H1 (cell line): ENCODE data around the gene NMRAL1. TPM values are rescaled to one million over a fixed set of nuclear protein-coding genes. Genes with fewer than 3 reads are reported as not detected.

Experiments
- CTCF ChIA-PET: fragments of 300-600 bp; sonication (Branson Sonifier 250); formaldehyde crosslinking; loops from one replicate; lab custom pipeline; 2021; ENCODE audit not compliant: partially characterized antibody; lab: Charles Lee
- POLR2A ChIA-PET: fragments of 300-600 bp; sonication (Branson Sonifier 250); formaldehyde crosslinking; loops from one replicate; lab custom pipeline; 2021; ENCODE audit warnings: inconsistent platforms; ENCODE audit not compliant: partially characterized antibody; lab: Charles Lee
- DNase-seq, 2 experiments: peaks; one replicate each; pipeline versions ENCODE4 v3.0.0 to v3.0.0-alpha.2; 2010 to 2022; ENCODE audit warnings: low spot score in 2 of 2, low read depth in 1 of 2, mixed read lengths in 1 of 2
- FAIRE-seq: peaks from 2 replicates; lab custom pipeline; 2011; peaks lifted over from hg19 to GRCh38; lab: Jason Lieb, UNC
- H2AFZ ChIP-seq: 2 replicates; pipeline ENCODE4 v1.8.1; 2012; ENCODE audit warnings: low read length, inconsistent platforms
- H2AK5ac ChIP-seq: 2 replicates; pipeline ENCODE4 v1.6.1; 2013; ENCODE audit warnings: low read depth, low read length
- H2BK120ac ChIP-seq: replicated peaks from 2 replicates; pipeline ENCODE3; 2013; ENCODE audit warnings: low read depth, low read length, inconsistent platforms
- H2BK12ac ChIP-seq: 2 replicates; pipeline ENCODE4 v1.6.1; 2013; ENCODE audit warnings: low read depth, low read length
- H2BK15ac ChIP-seq: 2 replicates; pipeline ENCODE4 v1.6.1; 2013; ENCODE audit warnings: low read length
- H2BK20ac ChIP-seq: 2 replicates; pipeline ENCODE4 v1.6.1; 2013; ENCODE audit warnings: low read length
- H2BK5ac ChIP-seq: 2 replicates; pipeline ENCODE4 v1.6.1; 2013; ENCODE audit warnings: low read depth, low read length
- H3K14ac ChIP-seq: 2 replicates; pipeline ENCODE4 v1.6.1; 2013; ENCODE audit warnings: inconsistent platforms; ENCODE audit not compliant: insufficient read length
- H3K18ac ChIP-seq: 2 replicates; pipeline ENCODE4 v1.6.1; 2013; ENCODE audit warnings: low read length; ENCODE audit errors: extremely low read depth
- H3K23ac ChIP-seq: 2 replicates; pipeline ENCODE4 v1.6.1; 2013; ENCODE audit warnings: inconsistent platforms; ENCODE audit not compliant: insufficient read length
- H3K23me2 ChIP-seq: 2 replicates; pipeline ENCODE4 v1.6.1; 2013; ENCODE audit warnings: low read depth, low read length
- H3K27ac ChIP-seq: 2 replicates; pipeline ENCODE4 v1.6.1; 2011; ENCODE audit warnings: low read depth, low read length, inconsistent platforms
- H3K27me3 ChIP-seq, 4 experiments: replicated peaks in 1 of 4; 1 replicate in 1 of 4; 2 replicates in 3 of 4; pipeline versions ENCODE4 v1.6.1 to v1.8.1; 2011 to 2013; ENCODE audit warnings: low read length in 3 of 4, mild to moderate bottlenecking in 3 of 4, inconsistent platforms in 2 of 4, mixed read lengths in 2 of 4, moderate library complexity in 1 of 4; ENCODE audit not compliant: control insufficient read depth in 3 of 4, insufficient read depth in 3 of 4; ENCODE audit errors: extremely low read depth in 1 of 4
- H3K36me3 ChIP-seq, 4 experiments: 2 replicates each; pipeline versions ENCODE4 v1.6.1 to v1.8.1; 2011 to 2013; ENCODE audit warnings: mild to moderate bottlenecking in 4 of 4, low read length in 3 of 4, moderate library complexity in 2 of 4, control low read depth in 1 of 4, inconsistent platforms in 1 of 4; ENCODE audit not compliant: insufficient read depth in 4 of 4, control insufficient read depth in 2 of 4
- H3K4ac ChIP-seq: replicated peaks from 2 replicates; pipeline ENCODE3; 2013; ENCODE audit warnings: low read length, low read depth, mixed read lengths, inconsistent platforms; ENCODE audit not compliant: insufficient read length
- H3K4me1 ChIP-seq, 4 experiments: replicated peaks in 1 of 4; 1 replicate in 1 of 4; 2 replicates in 3 of 4; pipeline versions ENCODE4 v1.6.1 to v1.8.1; 2011 to 2013; ENCODE audit warnings: low read length in 3 of 4, inconsistent platforms in 2 of 4, mixed read lengths in 1 of 4; ENCODE audit not compliant: insufficient read depth in 4 of 4, control insufficient read depth in 3 of 4
- H3K4me2 ChIP-seq, 2 experiments: 2 replicates each; pipeline versions ENCODE4 v1.6.1 to v1.8.1; 2011 to 2013; ENCODE audit warnings: low read depth in 2 of 2, low read length in 2 of 2, control low read depth in 1 of 2, inconsistent platforms in 1 of 2, mild to moderate bottlenecking in 1 of 2; ENCODE audit not compliant: insufficient read depth in 1 of 2
- H3K4me3 ChIP-seq, 4 experiments: fragments of 200-600, 300-600 bp in 1 of 4; sonication (generic), shearing (Covaris generic), sonication (Bioruptor Twin) in 1 of 4; 2 replicates each; pipeline versions ENCODE4 v1.5.1 to v1.8.1; 2011 to 2016; ENCODE audit warnings: low read length in 4 of 4, low read depth in 3 of 4, control low read depth in 2 of 4, inconsistent platforms in 2 of 4, mild to moderate bottlenecking in 2 of 4, mixed read lengths in 1 of 4, moderate library complexity in 1 of 4; ENCODE audit not compliant: insufficient read depth in 2 of 4; ENCODE audit errors: extremely low read depth in 1 of 4
- H3K56ac ChIP-seq: replicated peaks from 2 replicates; pipeline ENCODE3; 2013; ENCODE audit warnings: low read depth, mild to moderate bottlenecking, mixed read lengths, low read length, inconsistent platforms; ENCODE audit not compliant: insufficient read length
- H3K79me1 ChIP-seq: 2 replicates; pipeline ENCODE4 v1.6.1; 2013; ENCODE audit warnings: low read depth, low read length, control low read depth
- H3K79me2 ChIP-seq, 2 experiments: 2 replicates each; pipeline versions ENCODE4 v1.6.1 to v1.8.1; 2012 to 2013; ENCODE audit warnings: low read length in 2 of 2, mild to moderate bottlenecking in 2 of 2, inconsistent platforms in 1 of 2; ENCODE audit not compliant: insufficient read depth in 2 of 2, control insufficient read depth in 1 of 2
- H3K9ac ChIP-seq, 4 experiments: replicated peaks in 1 of 4; 1 replicate in 1 of 4; 2 replicates in 3 of 4; pipeline versions ENCODE4 v1.6.1 to v1.8.1; 2011 to 2013; ENCODE audit warnings: low read depth in 3 of 4, low read length in 3 of 4, control low read depth in 2 of 4, mild to moderate bottlenecking in 2 of 4, moderate library complexity in 2 of 4, inconsistent platforms in 1 of 4; ENCODE audit errors: extremely low read depth in 1 of 4
- H3K9me3 ChIP-seq, 2 experiments: 2 replicates each; pipeline versions ENCODE4 v1.6.1 to v1.8.1; 2012 to 2013; ENCODE audit warnings: mild to moderate bottlenecking in 2 of 2, moderate library complexity in 2 of 2, control low read depth in 1 of 2, inconsistent platforms in 1 of 2, low read depth in 1 of 2, low read length in 1 of 2, mixed read lengths in 1 of 2; ENCODE audit not compliant: insufficient read depth in 2 of 2
- H4K20me1 ChIP-seq, 2 experiments: replicated peaks in 1 of 2; 2 replicates each; pipeline versions ENCODE3 to v1.8.1; 2011 to 2013; ENCODE audit warnings: inconsistent platforms in 2 of 2, low read length in 2 of 2, mild to moderate bottlenecking in 1 of 2; ENCODE audit not compliant: insufficient read depth in 2 of 2, control insufficient read depth in 1 of 2
- H4K5ac ChIP-seq: 2 replicates; pipeline ENCODE4 v1.6.1; 2013; ENCODE audit warnings: low read length, low read depth, mixed read lengths, inconsistent platforms; ENCODE audit not compliant: insufficient read length
- H4K8ac ChIP-seq: 2 replicates; pipeline ENCODE4 v1.8.0; 2013; ENCODE audit warnings: mild to moderate bottlenecking, moderate library complexity, low read length, inconsistent platforms; ENCODE audit not compliant: insufficient read depth; ENCODE audit errors: extremely low read depth
- H4K91ac ChIP-seq: replicated peaks from 2 replicates; pipeline ENCODE3; 2013; ENCODE audit warnings: low read length, mixed read lengths, inconsistent platforms; ENCODE audit not compliant: insufficient read length
- ATF3 ChIP-seq: IDR thresholded peaks from 2 replicates; pipeline ENCODE4 v1.6.1; 2011; ENCODE audit warnings: low read depth, mild to moderate bottlenecking, low read length; ENCODE audit not compliant: insufficient read depth
- CBX5 ChIP-seq: fragments of 300-800, 300-1000 bp; sonication (generic); IDR thresholded peaks from 2 replicates; pipeline ENCODE4 v1.7.1; 2016; ENCODE audit warnings: antibody characterized with exemption, low read length, low read depth
- CHD1 ChIP-seq: IDR thresholded peaks from 2 replicates; pipeline ENCODE4 v1.6.1; 2012; ENCODE audit warnings: low read depth, low read length, improper control_type of control experiment
- CHD2 ChIP-seq: IDR thresholded peaks from 2 replicates; pipeline ENCODE4 v1.6.1; 2012; ENCODE audit warnings: low read length, improper control_type of control experiment
- CTBP2 ChIP-seq: IDR thresholded peaks from 2 replicates; pipeline ENCODE4 v1.7.0; 2011; ENCODE audit warnings: borderline replicate concordance, mild to moderate bottlenecking, moderate library complexity, mixed read lengths, low read length; ENCODE audit not compliant: insufficient read depth, insufficient read length
- CTCF ChIP-seq, 3 experiments: IDR thresholded peaks; 1 replicate in 2 of 3; 2 replicates in 1 of 3; pipeline versions ENCODE4 v1.5.1 to v1.6.1; 2011; ENCODE audit warnings: low read length in 3 of 3, mild to moderate bottlenecking in 3 of 3, inconsistent platforms in 2 of 3, low read depth in 1 of 3, moderate library complexity in 1 of 3; ENCODE audit not compliant: insufficient read depth in 1 of 3; ENCODE audit errors: control extremely low read depth in 1 of 3
- JUN ChIP-seq: IDR thresholded peaks from 2 replicates; pipeline ENCODE4 v1.6.1; 2011; ENCODE audit warnings: low read depth, mild to moderate bottlenecking, improper control_type of control experiment, low read length
- MAX ChIP-seq: IDR thresholded peaks from 2 replicates; pipeline ENCODE4 v1.6.1; 2012; ENCODE audit warnings: inconsistent platforms
- USF2 ChIP-seq: IDR thresholded peaks from 2 replicates; pipeline ENCODE4 v1.6.1; 2011; ENCODE audit warnings: low read length, improper control_type of control experiment
- WGBS, 2 experiments: shearing (Covaris generic) in 1 of 2; methylation state at CpG; one replicate each; pipeline versions ENCODE4 v1.1.6 to v1.1.7; 2013 to 2015; ENCODE audit warnings: low lambda C conversion rate in 2 of 2, mixed read lengths in 2 of 2, inconsistent platforms in 1 of 2, low coverage in 1 of 2, missing lambda C conversion rate in 1 of 2; ENCODE audit not compliant: insufficient replicate concordance in 2 of 2, insufficient coverage in 1 of 2, insufficient read length in 1 of 2; ENCODE audit errors: extremely low coverage in 1 of 2, missing lambda C conversion rate in 1 of 2; 5-methylcytosine and 5-hydroxymethylcytosine counted together
- polyA plus RNA-seq, 7 experiments: library from polyadenylated mRNA; depleted of rRNA in 3 of 7; stranded (reverse) in 5 of 7; unstranded in 2 of 7; fragments of >200 nt in 5 of 7; fragments of 200-250 nt in 2 of 7; gene quantifications; 1 replicate in 5 of 7; 2 replicates in 1 of 7; 4 replicates in 1 of 7; pipeline versions ENCODE4 v1.2.1 to v1.2.3, GENCODE V29; 2011 to 2013; ENCODE audit warnings: missing spikeins in 2 of 7, mixed read lengths in 2 of 7
- total RNA-seq: library from RNA; stranded (reverse); fragmentation: NEBNext Ultra II Directional; extraction: Animal tissue kit (Norgen Biotek cat#: 25700); gene quantifications from 2 replicates; pipeline ENCODE4 v1.2.1, GENCODE V29; 2021

The NMRAL1 gene
- total and polyA plus RNA-seq, 2 of the 8 experiments (the other 6 are each of a cell fraction or from before 2014, with no cell fraction given): 66.8 to 143 TPM

GRCh38 chr16:4437366-4437765 lies 37.1 kb downstream of the NMRAL1 start:
- CTCF ChIA-PET: interaction anchor here (1.6 to 1.7 kb wide), 3 partner anchors 13 to 34 kb away, joined by 4 to 6 read pairs (median 5); no protein-coding TSS in a partner anchor
- H2AFZ ChIP-seq: no peak overlapping the region
- H3K4me1 ChIP-seq: no peaks in the 10 kb centered on the region
- no peak overlapping the region for H3K23ac ChIP-seq
- no peak overlapping the region for H2BK12ac ChIP-seq
- no peak overlapping the region for H3K4ac ChIP-seq
- POLR2A ChIA-PET: interaction anchor here (1.0 to 1.5 kb wide), 3 partner anchors 9 to 23 kb away, joined by 4 to 7 read pairs (median 5); no protein-coding TSS in a partner anchor
- no peak overlapping the region for H2AK5ac ChIP-seq
- no peak overlapping the region for H2BK120ac ChIP-seq
- H4K20me1 ChIP-seq: peaks cover 0 to 5% of the 10 kb centered on the region in 2 experiments
- H4K8ac ChIP-seq: no peak overlapping the region
- H3K36me3 ChIP-seq: peaks cover 25 to 66% (median 44%) of the 10 kb centered on the region in 4 experiments
- no peaks in the 10 kb centered on the region for H3K9me3 ChIP-seq
- H2BK15ac ChIP-seq: no peak overlapping the region
- H3K9ac ChIP-seq: no peak overlapping the region
- WGBS, 2 experiments: 88% methylated on average over 3 of the region's 3 CpGs; no CpG with 5 or more reads in 1 of the 2 experiments
- no peak overlapping the region for H3K18ac ChIP-seq
- no peak overlapping the region for H2BK5ac ChIP-seq
- no peak overlapping the region for H3K4me3 ChIP-seq
- no peaks in the 10 kb centered on the region for H3K79me2 ChIP-seq
- no peak overlapping the region for H3K14ac ChIP-seq
- no peak overlapping the region for H3K4me2 ChIP-seq
- H3K56ac ChIP-seq: no peak overlapping the region
- H3K27me3 ChIP-seq: no peaks in the 10 kb centered on the region
- H4K91ac ChIP-seq: no peak overlapping the region
- H2BK20ac ChIP-seq: no peak overlapping the region
- H3K27ac ChIP-seq: no peak overlapping the region
- FAIRE-seq (no peak), DNase-seq (no peak)
- no peak overlapping the region for H4K5ac ChIP-seq
- no peaks in the 10 kb centered on the region for H3K79me1 ChIP-seq
- no peaks in the 10 kb centered on the region for H3K23me2 ChIP-seq
- no peak for TF ChIP-seq USF2
- no peak for TF ChIP-seq JUN
- TF ChIP-seq CHD1: no peak
- no peak for TF ChIP-seq CTCF (IDR thresholded peaks at IDR 0.05; ENCODE audit: control extremely low read depth in 1 of 3, insufficient read depth in 1 of 3, low read depth in 1 of 3, low read length in 3 of 3)
- TF ChIP-seq CHD2: no peak
- no peak for TF ChIP-seq CTBP2
- no peak for TF ChIP-seq ATF3
- no peak for TF ChIP-seq CBX5
- no peak for TF ChIP-seq MAX
